Mesendoderm (in vitro differentiated cells): Measurements from ENCODE around the gene SNCA.

ENCODE experiments used
- DNase-seq: peaks from one replicate; pipeline ENCODE4 v3.0.0; 2013
- H2AK5ac ChIP-seq: 2 replicates; pipeline ENCODE4 v1.6.1; 2013; ENCODE audit warnings: low read length, inconsistent platforms
- H2BK120ac ChIP-seq: 2 replicates; pipeline ENCODE4 v1.6.1; 2013; ENCODE audit warnings: low read depth, mild to moderate bottlenecking, low read length, moderate library complexity, mixed read lengths
- H2BK15ac ChIP-seq: replicated peaks from 2 replicates; pipeline ENCODE4 v1.6.1; 2013; ENCODE audit warnings: low read depth, mild to moderate bottlenecking, moderate library complexity
- H2BK5ac ChIP-seq: 2 replicates; pipeline ENCODE4 v1.6.1; 2013; ENCODE audit warnings: low read length, inconsistent platforms
- H3K18ac ChIP-seq: 2 replicates; pipeline ENCODE4 v1.6.1; 2013; ENCODE audit warnings: mild to moderate bottlenecking, low read length, mixed read lengths
- H3K23ac ChIP-seq: one replicate; pipeline ENCODE4 v1.6.1; 2013; ENCODE audit warnings: low read length
- H3K27ac ChIP-seq: 2 replicates; pipeline ENCODE4 v1.5.1; 2013; ENCODE audit warnings: low read depth, mild to moderate bottlenecking, inconsistent platforms, low read length, moderate library complexity
- H3K27me3 ChIP-seq: 2 replicates; pipeline ENCODE4 v1.6.1; 2013; ENCODE audit warnings: low read length, control low read depth, mild to moderate bottlenecking, inconsistent platforms; ENCODE audit not compliant: insufficient read depth, poor library complexity
- H3K36me3 ChIP-seq: 2 replicates; pipeline ENCODE4 v1.6.1; 2013; ENCODE audit warnings: low read length, inconsistent platforms; ENCODE audit not compliant: control insufficient read depth, insufficient read depth
- H3K4ac ChIP-seq: one replicate; pipeline ENCODE4 v1.6.1; 2013; ENCODE audit warnings: low read depth, mild to moderate bottlenecking, low read length, moderate library complexity
- H3K4me1 ChIP-seq: 2 replicates; pipeline ENCODE4 v1.6.1; 2013; ENCODE audit warnings: low read depth, low read length, inconsistent platforms; ENCODE audit not compliant: control insufficient read depth
- H3K4me2 ChIP-seq: 2 replicates; pipeline ENCODE4 v1.6.1; 2013; ENCODE audit warnings: low read length
- H3K4me3 ChIP-seq: 2 replicates; pipeline ENCODE4 v1.5.1; 2013; ENCODE audit warnings: mild to moderate bottlenecking, low read length
- H3K56ac ChIP-seq: one replicate; pipeline ENCODE4 v1.6.1; 2013; ENCODE audit warnings: low read length
- H3K79me1 ChIP-seq: 2 replicates; pipeline ENCODE4 v1.6.1; 2013; ENCODE audit warnings: low read length, inconsistent platforms
- H3K79me2 ChIP-seq: 2 replicates; pipeline ENCODE4 v1.6.1; 2013; ENCODE audit warnings: mild to moderate bottlenecking, low read length; ENCODE audit not compliant: control insufficient read depth, insufficient read depth
- H3K9ac ChIP-seq: 2 replicates; pipeline ENCODE4 v1.6.1; 2013; ENCODE audit warnings: low read length, inconsistent platforms
- H4K5ac ChIP-seq: one replicate; pipeline ENCODE4 v1.6.1; 2013; ENCODE audit warnings: low read length
- H4K8ac ChIP-seq: one replicate; pipeline ENCODE4 v1.6.1; 2013; ENCODE audit warnings: low read depth, mild to moderate bottlenecking, control low read depth, low read length, moderate library complexity
- WGBS: extraction: QIAGEN DNeasy Blood & Tissue Kit; methylation state at CpG from one replicate; pipeline ENCODE4 v1.1.7; 2013; ENCODE audit warnings: low lambda C conversion rate, missing lambda C conversion rate; ENCODE audit not compliant: insufficient coverage; ENCODE audit errors: extremely low coverage; 5-methylcytosine and 5-hydroxymethylcytosine counted together

Gene SNCA

GRCh38 chr4:89837993-89838390 is 1.0 kb upstream of the SNCA start:
- H2BK5ac ChIP-seq = no peak overlapping the region
- no peak overlapping the region for H4K5ac ChIP-seq
- H3K23ac ChIP-seq = no peak overlapping the region
- H2AK5ac ChIP-seq = no peak overlapping the region
- no CpG with 5 or more reads among the region's 8 CpGs for WGBS
- no peak overlapping the region for H2BK120ac ChIP-seq
- H3K4ac ChIP-seq = no peak overlapping the region
- H3K27ac ChIP-seq = peak overlapping the region; percentile 49
- no peak overlapping the region for H4K8ac ChIP-seq
- H3K9ac ChIP-seq = peak overlapping the region; percentile 69
- H3K4me3 ChIP-seq = peak overlapping the region; percentile 70
- peak overlapping the region; percentile 74 for H3K4me2 ChIP-seq
- no peak overlapping the region for H2BK15ac ChIP-seq
- no peaks in the 10 kb centered on the region for H3K4me1 ChIP-seq
- H3K36me3 ChIP-seq = no peaks in the 10 kb centered on the region
- H3K56ac ChIP-seq = peak overlapping the region; percentile 88
- H3K79me1 ChIP-seq = no peaks in the 10 kb centered on the region
- H3K18ac ChIP-seq = no peak overlapping the region
- DNase-seq = peak; percentile 48
- no peaks in the 10 kb centered on the region for H3K79me2 ChIP-seq
- H3K27me3 ChIP-seq = peaks cover 1% of the 10 kb centered on the region

GRCh38 chr4:89837385-89837992 is 528 bp upstream of the SNCA start:
- Histone ChIP-seq H4K8ac (no peak overlapping the region), H4K5ac (no peak overlapping the region), H3K4me1 (no peaks in the 10 kb centered on the region), H3K27ac (peak overlapping the region; percentile 49), H3K23ac (no peak overlapping the region), H3K4me2 (peak overlapping the region; percentile 74), H3K18ac (no peak overlapping the region), H3K9ac (peak overlapping the region; percentile 69), H2AK5ac (no peak overlapping the region), H3K79me2 (no peaks in the 10 kb centered on the region), H3K56ac (peak overlapping the region; percentile 88), H2BK5ac (peak overlapping the region; percentile 41), H3K4ac (no peak overlapping the region), H3K79me1 (no peaks in the 10 kb centered on the region), H3K36me3 (no peaks in the 10 kb centered on the region), H2BK120ac (no peak overlapping the region), H2BK15ac (no peak overlapping the region), H3K4me3 (peak overlapping the region; percentile 70), H3K27me3 (peaks cover 1% of the 10 kb centered on the region)
- WGBS = no CpG with 5 or more reads among the region's 30 CpGs
- peak; percentile 72 for DNase-seq

GRCh38 chr4:89836031-89836745 is 773 bp downstream of the SNCA start:
- Histone ChIP-seq H3K18ac (no peak overlapping the region), H3K79me1 (no peaks in the 10 kb centered on the region), H3K27me3 (peaks cover 1% of the 10 kb centered on the region), H2BK5ac (no peak overlapping the region), H4K8ac (no peak overlapping the region), H3K4me3 (peak overlapping the region; percentile 57), H3K4me2 (peak overlapping the region; percentile 82), H2BK15ac (no peak overlapping the region), H3K79me2 (no peaks in the 10 kb centered on the region), H3K9ac (peak overlapping the region; percentile 49), H2AK5ac (no peak overlapping the region), H3K27ac (no peak overlapping the region), H3K4me1 (no peaks in the 10 kb centered on the region), H2BK120ac (no peak overlapping the region), H4K5ac (no peak overlapping the region), H3K4ac (no peak overlapping the region), H3K56ac (peak overlapping the region; percentile 54), H3K36me3 (no peaks in the 10 kb centered on the region), H3K23ac (no peak overlapping the region)
- no CpG with 5 or more reads among the region's 33 CpGs for WGBS
- DNase-seq = peak; percentile 34

GRCh38 chr4:89835413-89835812 is 1.5 kb downstream of the SNCA start:
- H2AK5ac ChIP-seq = no peak overlapping the region
- no peak overlapping the region for H3K4me2 ChIP-seq
- H3K4me1 ChIP-seq = no peaks in the 10 kb centered on the region
- no peak overlapping the region for H3K23ac ChIP-seq
- no peak overlapping the region for H2BK15ac ChIP-seq
- H3K27me3 ChIP-seq = peaks cover 1% of the 10 kb centered on the region
- H3K9ac ChIP-seq = no peak overlapping the region
- H3K4me3 ChIP-seq = no peak overlapping the region
- no peak overlapping the region for H4K5ac ChIP-seq
- DNase-seq = no peak
- no CpG with 5 or more reads among the region's 1 CpG for WGBS
- no peak overlapping the region for H3K27ac ChIP-seq
- H2BK120ac ChIP-seq = no peak overlapping the region
- no peak overlapping the region for H3K4ac ChIP-seq
- no peak overlapping the region for H3K56ac ChIP-seq
- no peaks in the 10 kb centered on the region for H3K79me1 ChIP-seq
- H3K18ac ChIP-seq = no peak overlapping the region
- no peaks in the 10 kb centered on the region for H3K79me2 ChIP-seq
- no peak overlapping the region for H2BK5ac ChIP-seq
- H3K36me3 ChIP-seq = no peaks in the 10 kb centered on the region
- H4K8ac ChIP-seq = no peak overlapping the region

GRCh38 chr4:89834486-89835209 is 2.3 kb downstream of the SNCA start:
- no peaks in the 10 kb centered on the region for H3K79me2 ChIP-seq
- no peaks in the 10 kb centered on the region for H3K4me1 ChIP-seq
- no peak overlapping the region for H3K23ac ChIP-seq
- no peak overlapping the region for H2BK120ac ChIP-seq
- H3K4me3 ChIP-seq = no peak overlapping the region
- no peak overlapping the region for H3K18ac ChIP-seq
- DNase-seq = no peak
- H3K56ac ChIP-seq = no peak overlapping the region
- H3K9ac ChIP-seq = no peak overlapping the region
- H2BK5ac ChIP-seq = no peak overlapping the region
- H3K27me3 ChIP-seq = peaks cover 1% of the 10 kb centered on the region
- no CpG with 5 or more reads among the region's 1 CpG for WGBS
- H3K36me3 ChIP-seq = no peaks in the 10 kb centered on the region
- H2AK5ac ChIP-seq = no peak overlapping the region
- no peak overlapping the region for H3K4ac ChIP-seq
- no peak overlapping the region for H3K27ac ChIP-seq
- H4K8ac ChIP-seq = no peak overlapping the region
- no peak overlapping the region for H2BK15ac ChIP-seq
- H3K4me2 ChIP-seq = no peak overlapping the region
- H4K5ac ChIP-seq = no peak overlapping the region
- no peaks in the 10 kb centered on the region for H3K79me1 ChIP-seq
